ENCODE data around the gene CFAP126. TPM values are rescaled to one million over a fixed set of nuclear protein-coding genes. Genes with fewer than 3 reads are reported as not detected.

Gene CFAP126
- total and polyA plus RNA-seq, 2 of the 8 experiments (the other 6 are each of a cell fraction or from before 2014, with no cell fraction given) = not detected

GRCh38 chr1:161393151-161393550 lies 25.5 kb upstream of the CFAP126 start:
- Histone ChIP-seq H4K5ac (ENCODE audit: insufficient read length, low read depth, low read length) (no peak overlapping the region), H2BK20ac (ENCODE audit: low read length) (no peak overlapping the region), H3K79me2 (ENCODE audit: control insufficient read depth in 1 of 2, insufficient read depth in 2 of 2, low read length in 2 of 2) (no peaks in the 10 kb centered on the region), H4K91ac (replicated peaks; ENCODE audit: insufficient read length, low read length) (no peak overlapping the region), H3K4me2 (ENCODE audit: insufficient read depth in 1 of 2, low read depth in 2 of 2, low read length in 2 of 2) (no peak overlapping the region), H4K20me1 (replicated peaks in 1 of 2; ENCODE audit: control insufficient read depth in 1 of 2, insufficient read depth in 2 of 2, low read length in 2 of 2) (no peaks in the 10 kb centered on the region), H3K4me1 (replicated peaks in 1 of 4; ENCODE audit: control insufficient read depth in 3 of 4, insufficient read depth in 4 of 4, low read length in 3 of 4) (peaks cover 0 to 1% (median 0%) of the 10 kb centered on the region in 4 experiments; a peak in 1 of 7 replicates), H3K23me2 (ENCODE audit: low read depth, low read length) (peaks cover 7% of the 10 kb centered on the region), H2BK120ac (replicated peaks; ENCODE audit: low read depth, low read length) (no peak overlapping the region), H3K56ac (replicated peaks; ENCODE audit: insufficient read length, low read depth, low read length) (no peak overlapping the region), H3K23ac (ENCODE audit: insufficient read length) (no peak overlapping the region), H3K9me3 (ENCODE audit: insufficient read depth in 2 of 2, low read depth in 1 of 2, low read length in 1 of 2) (no peaks in the 10 kb centered on the region), H2BK5ac (ENCODE audit: low read depth, low read length) (no peak overlapping the region), H3K4me3 (ENCODE audit: extremely low read depth in 1 of 4, insufficient read depth in 2 of 4, low read depth in 3 of 4, low read length in 4 of 4) (no peak overlapping the region), H2AFZ (ENCODE audit: low read length) (no peak overlapping the region), H3K18ac (ENCODE audit: extremely low read depth, low read length) (no peak overlapping the region), H2BK12ac (ENCODE audit: low read depth, low read length) (no peak overlapping the region), H3K36me3 (ENCODE audit: control insufficient read depth in 2 of 4, insufficient read depth in 4 of 4, low read length in 3 of 4) (no peaks in the 10 kb centered on the region), H3K27me3 (replicated peaks in 1 of 4; ENCODE audit: control insufficient read depth in 3 of 4, extremely low read depth in 1 of 4, insufficient read depth in 3 of 4, low read length in 3 of 4) (no peaks in the 10 kb centered on the region), H2BK15ac (ENCODE audit: low read length) (no peak overlapping the region), H3K9ac (replicated peaks in 1 of 4; ENCODE audit: extremely low read depth in 1 of 4, low read depth in 3 of 4, low read length in 3 of 4) (no peak overlapping the region), H3K79me1 (ENCODE audit: low read depth, low read length) (no peaks in the 10 kb centered on the region), H3K4ac (replicated peaks; ENCODE audit: insufficient read length, low read depth, low read length) (no peak overlapping the region), H3K27ac (ENCODE audit: low read depth, low read length) (no peak overlapping the region), H4K8ac (ENCODE audit: extremely low read depth, insufficient read depth, low read length) (no peak overlapping the region), H3K14ac (ENCODE audit: insufficient read length) (no peak overlapping the region), H2AK5ac (ENCODE audit: low read depth, low read length) (no peak overlapping the region)
- no peak for DNase-seq (ENCODE audit: low read depth in 1 of 2, low spot score in 2 of 2)
- POLR2A ChIA-PET (ENCODE audit: partially characterized antibody) = no interaction called here
- TF ChIP-seq RNF2 (IDR thresholded peaks at IDR 0.05; ENCODE audit: borderline replicate concordance, low read depth, low read length, missing control alignments, poor library complexity, severe bottlenecking) (no peak), CBX8 (IDR thresholded peaks at IDR 0.05; ENCODE audit: borderline replicate concordance, low read depth, low read length) (no peak), TAF7 (optimal IDR thresholded peaks at IDR 0.05; ENCODE audit: borderline replicate concordance, low read depth, low read length) (no peak)
- FAIRE-seq = no peak
- CTCF ChIA-PET (ENCODE audit: partially characterized antibody) = interaction anchor here (4.2 kb wide), 1 partner anchor 11 kb away, joined by 16 read pairs; no protein-coding TSS in a partner anchor

Data from H1 (cell line).